ENCODE results near the gene AP3B2.

The AP3B2 gene

GRCh38 chr15:82643992-82644391 lies 65.7 kb downstream of the AP3B2 start:
- H3K4me3 ChIP-seq (ENCODE audit: low read length) = no peak overlapping the region
- no peaks in the 10 kb centered on the region for H3K36me3 ChIP-seq (ENCODE audit: control insufficient read depth, insufficient read depth, low read length)
- no peaks in the 10 kb centered on the region for H3K4me1 ChIP-seq (ENCODE audit: control insufficient read depth, insufficient read depth, low read length)
- H3K27me3 ChIP-seq (ENCODE audit: control insufficient read depth, insufficient read depth, low read length) = no peaks in the 10 kb centered on the region
- H3K27ac ChIP-seq (ENCODE audit: low read depth, low read length) = no peak overlapping the region
- no peak overlapping the region for H3K9ac ChIP-seq (ENCODE audit: low read length)

GRCh38 chr15:82642656-82643055 lies 67.0 kb downstream of the AP3B2 start:
- Histone ChIP-seq H3K27me3 (ENCODE audit: control insufficient read depth, insufficient read depth, low read length) (no peaks in the 10 kb centered on the region), H3K9ac (ENCODE audit: low read length) (no peak overlapping the region), H3K27ac (ENCODE audit: low read depth, low read length) (no peak overlapping the region), H3K4me3 (ENCODE audit: low read length) (no peak overlapping the region), H3K36me3 (ENCODE audit: control insufficient read depth, insufficient read depth, low read length) (no peaks in the 10 kb centered on the region), H3K4me1 (ENCODE audit: control insufficient read depth, insufficient read depth, low read length) (no peaks in the 10 kb centered on the region)

DNA sequence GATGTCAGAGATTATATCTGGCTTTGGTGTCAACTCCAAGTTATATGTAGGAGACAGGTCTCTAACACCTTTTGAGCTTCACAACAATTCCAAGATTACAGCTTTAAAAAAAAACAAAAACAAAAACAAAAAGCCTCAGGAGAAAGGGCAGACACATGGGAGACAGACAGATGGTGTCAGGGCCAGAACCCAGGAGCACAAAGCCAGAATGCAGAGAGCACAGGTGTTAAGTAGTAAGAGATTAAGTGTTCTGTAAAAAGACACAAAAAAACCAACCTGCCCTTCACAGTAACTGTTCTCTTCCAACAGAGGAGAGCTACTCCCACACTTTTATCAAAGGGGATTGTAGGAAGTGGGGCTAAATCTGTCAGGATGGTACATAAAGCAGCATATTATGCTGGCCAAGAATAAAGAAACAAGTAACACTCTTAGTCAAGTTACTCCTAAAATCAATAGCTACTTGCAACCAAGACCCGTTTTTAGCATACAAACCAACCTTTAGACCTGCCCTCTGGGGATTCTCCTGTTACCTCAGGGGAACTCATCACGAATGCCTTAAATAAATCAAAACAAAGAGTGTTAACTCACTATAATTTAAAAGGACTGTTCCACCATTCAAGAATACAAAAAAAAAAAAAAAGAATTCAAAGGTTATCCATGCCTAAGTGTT lies 68.4 kb downstream of the AP3B2 start:
- H3K4me3 ChIP-seq (ENCODE audit: low read length) = no peak overlapping the region
- H3K27me3 ChIP-seq (ENCODE audit: control insufficient read depth, insufficient read depth, low read length) = no peaks in the 10 kb centered on the region
- no peaks in the 10 kb centered on the region for H3K4me1 ChIP-seq (ENCODE audit: control insufficient read depth, insufficient read depth, low read length)
- no peaks in the 10 kb centered on the region for H3K36me3 ChIP-seq (ENCODE audit: control insufficient read depth, insufficient read depth, low read length)
- H3K27ac ChIP-seq (ENCODE audit: low read depth, low read length) = no peak overlapping the region
- no peak overlapping the region for H3K9ac ChIP-seq (ENCODE audit: low read length)

DNA sequence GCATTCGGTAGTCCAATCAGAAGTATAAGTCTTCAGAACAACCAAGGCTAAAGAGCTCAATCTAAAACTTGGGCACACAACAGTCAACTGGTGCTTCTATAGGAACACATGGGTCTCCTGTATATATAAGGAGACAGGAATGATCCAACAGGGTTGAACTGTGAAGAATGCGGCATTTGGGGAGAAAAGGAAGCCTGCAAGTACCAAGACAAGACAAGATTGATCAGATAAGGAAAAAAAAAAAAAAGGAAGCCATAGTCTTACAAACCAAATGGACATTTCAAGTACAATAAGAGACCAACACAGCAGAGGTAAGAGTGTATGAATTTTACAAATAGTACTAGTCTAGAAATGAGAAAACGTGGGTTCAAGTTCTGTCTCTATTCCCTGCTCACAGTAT lies 69.0 kb downstream of the AP3B2 start:
- H3K27ac ChIP-seq (ENCODE audit: low read depth, low read length) = no peak overlapping the region
- no peaks in the 10 kb centered on the region for H3K36me3 ChIP-seq (ENCODE audit: control insufficient read depth, insufficient read depth, low read length)
- H3K27me3 ChIP-seq (ENCODE audit: control insufficient read depth, insufficient read depth, low read length) = no peaks in the 10 kb centered on the region
- no peaks in the 10 kb centered on the region for H3K4me1 ChIP-seq (ENCODE audit: control insufficient read depth, insufficient read depth, low read length)
- no peak overlapping the region for H3K9ac ChIP-seq (ENCODE audit: low read length)
- no peak overlapping the region for H3K4me3 ChIP-seq (ENCODE audit: low read length)

GRCh38 chr15:82635798-82636197 lies 73.9 kb downstream of the AP3B2 start:
- Histone ChIP-seq H3K36me3 (ENCODE audit: control insufficient read depth, insufficient read depth, low read length) (no peaks in the 10 kb centered on the region), H3K27me3 (ENCODE audit: control insufficient read depth, insufficient read depth, low read length) (no peaks in the 10 kb centered on the region), H3K27ac (ENCODE audit: low read depth, low read length) (no peak overlapping the region), H3K4me1 (ENCODE audit: control insufficient read depth, insufficient read depth, low read length) (no peaks in the 10 kb centered on the region), H3K4me3 (ENCODE audit: low read length) (no peak overlapping the region), H3K9ac (ENCODE audit: low read length) (no peak overlapping the region)

GRCh38 chr15:82630033-82630432 lies 79.6 kb downstream of the AP3B2 start:
- Histone ChIP-seq H3K4me1 (ENCODE audit: control insufficient read depth, insufficient read depth, low read length) (no peaks in the 10 kb centered on the region), H3K36me3 (ENCODE audit: control insufficient read depth, insufficient read depth, low read length) (no peaks in the 10 kb centered on the region), H3K27me3 (ENCODE audit: control insufficient read depth, insufficient read depth, low read length) (no peaks in the 10 kb centered on the region)

DNA sequence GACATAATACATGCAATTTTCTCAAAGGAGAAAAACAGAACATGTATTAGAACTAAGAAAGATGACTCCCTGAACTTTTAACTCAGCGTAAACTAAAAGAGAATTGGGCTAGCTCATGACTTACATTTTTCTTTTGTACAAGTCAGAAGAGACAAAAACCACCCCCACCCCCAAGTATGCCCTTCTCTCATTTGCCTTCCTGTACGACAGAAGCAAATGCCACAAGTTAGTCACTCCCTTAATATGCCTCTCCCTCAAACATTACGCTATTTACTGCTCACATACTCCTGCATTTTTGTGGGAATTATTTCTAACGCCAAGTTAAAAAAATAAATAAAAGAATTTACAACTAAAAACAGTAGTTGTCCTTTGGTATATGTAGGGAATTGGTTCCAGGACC lies 84.5 kb downstream of the AP3B2 start:
- Histone ChIP-seq H3K27me3 (ENCODE audit: control insufficient read depth, insufficient read depth, low read length) (no peaks in the 10 kb centered on the region), H3K4me3 (ENCODE audit: low read length) (no peak overlapping the region), H3K36me3 (ENCODE audit: control insufficient read depth, insufficient read depth, low read length) (no peaks in the 10 kb centered on the region), H3K9ac (ENCODE audit: low read length) (no peak overlapping the region), H3K4me1 (ENCODE audit: control insufficient read depth, insufficient read depth, low read length) (no peaks in the 10 kb centered on the region), H3K27ac (ENCODE audit: low read depth, low read length) (no peak overlapping the region)

More at GRCh38 chr15:82630033-82630432, 79.6 kb downstream of the AP3B2 start:
- Histone ChIP-seq H3K9ac (ENCODE audit: low read length) (no peak overlapping the region), H3K27ac (ENCODE audit: low read depth, low read length) (no peak overlapping the region), H3K4me3 (ENCODE audit: low read length) (no peak overlapping the region)

- Histone ChIP-seq H3K9ac (ENCODE audit: low read length) (no peak overlapping the region), H3K36me3 (ENCODE audit: control insufficient read depth, insufficient read depth, low read length) (no peaks in the 10 kb centered on the region), H3K27ac (ENCODE audit: low read depth, low read length) (no peak overlapping the region), H3K4me3 (ENCODE audit: low read length) (no peak overlapping the region), H3K27me3 (ENCODE audit: control insufficient read depth, insufficient read depth, low read length) (no peaks in the 10 kb centered on the region), H3K4me1 (ENCODE audit: control insufficient read depth, insufficient read depth, low read length) (no peaks in the 10 kb centered on the region)
Observed at GRCh38 chr15:82624438-82624837, 85.2 kb downstream of the AP3B2 start.

GRCh38 chr15:82624008-82624407 lies 85.7 kb downstream of the AP3B2 start:
- no peaks in the 10 kb centered on the region for H3K4me1 ChIP-seq (ENCODE audit: control insufficient read depth, insufficient read depth, low read length)
- no peak overlapping the region for H3K4me3 ChIP-seq (ENCODE audit: low read length)
- no peaks in the 10 kb centered on the region for H3K27me3 ChIP-seq (ENCODE audit: control insufficient read depth, insufficient read depth, low read length)
- H3K9ac ChIP-seq (ENCODE audit: low read length) = no peak overlapping the region
- H3K27ac ChIP-seq (ENCODE audit: low read depth, low read length) = no peak overlapping the region
- no peaks in the 10 kb centered on the region for H3K36me3 ChIP-seq (ENCODE audit: control insufficient read depth, insufficient read depth, low read length)

DNA sequence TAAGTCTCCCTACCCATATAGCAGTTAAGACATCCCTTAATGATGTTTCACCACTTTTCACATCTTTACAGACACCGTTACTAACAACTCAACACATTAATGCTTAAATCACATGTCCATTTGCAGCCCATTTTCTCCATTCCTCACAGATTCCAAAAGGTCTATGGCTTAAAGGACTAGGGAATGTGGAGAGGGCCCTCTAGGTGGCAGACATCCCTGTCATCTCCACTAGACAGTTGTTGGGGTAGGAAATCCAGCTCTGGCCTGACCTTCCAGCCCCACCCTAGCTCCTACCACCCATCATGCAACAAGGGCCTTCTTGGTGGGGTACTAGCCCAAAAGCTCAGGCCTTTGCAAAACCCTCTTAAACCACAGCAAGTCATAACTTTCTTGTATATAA lies 87.7 kb downstream of the AP3B2 start:
- H3K9ac ChIP-seq (ENCODE audit: low read length) = no peak overlapping the region
- H3K27ac ChIP-seq (ENCODE audit: low read depth, low read length) = no peak overlapping the region
- H3K36me3 ChIP-seq (ENCODE audit: control insufficient read depth, insufficient read depth, low read length) = no peaks in the 10 kb centered on the region
- no peak overlapping the region for H3K4me3 ChIP-seq (ENCODE audit: low read length)
- no peaks in the 10 kb centered on the region for H3K27me3 ChIP-seq (ENCODE audit: control insufficient read depth, insufficient read depth, low read length)
- no peaks in the 10 kb centered on the region for H3K4me1 ChIP-seq (ENCODE audit: control insufficient read depth, insufficient read depth, low read length)

GRCh38 chr15:82613747-82614146 lies 95.9 kb downstream of the AP3B2 start:
- no peaks in the 10 kb centered on the region for H3K27me3 ChIP-seq (ENCODE audit: control insufficient read depth, insufficient read depth, low read length)
- H3K27ac ChIP-seq (ENCODE audit: low read depth, low read length) = no peak overlapping the region
- no peak overlapping the region for H3K9ac ChIP-seq (ENCODE audit: low read length)
- no peaks in the 10 kb centered on the region for H3K4me1 ChIP-seq (ENCODE audit: control insufficient read depth, insufficient read depth, low read length)
- H3K36me3 ChIP-seq (ENCODE audit: control insufficient read depth, insufficient read depth, low read length) = no peaks in the 10 kb centered on the region
- no peak overlapping the region for H3K4me3 ChIP-seq (ENCODE audit: low read length)

DNA sequence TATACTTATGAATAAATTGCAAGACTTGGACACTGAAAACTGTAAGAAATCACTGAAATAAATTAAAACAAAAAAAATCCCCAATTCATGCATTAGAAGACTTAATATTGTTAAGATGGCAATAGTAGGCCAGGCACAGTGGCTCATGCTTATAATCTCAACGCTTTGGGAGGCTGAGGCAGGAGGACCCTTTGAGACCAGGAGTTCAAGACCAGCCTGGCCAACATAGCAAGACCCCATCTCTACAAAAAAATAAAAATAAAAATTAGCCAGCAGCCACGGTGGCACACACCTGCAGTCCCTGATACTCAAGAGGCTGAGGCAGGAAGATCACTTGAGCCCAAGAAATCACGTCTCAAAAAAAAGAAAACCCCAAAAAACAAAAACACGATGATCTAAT lies 98.3 kb downstream of the AP3B2 start:
- Histone ChIP-seq H3K27me3 (ENCODE audit: control insufficient read depth, insufficient read depth, low read length) (no peaks in the 10 kb centered on the region), H3K36me3 (ENCODE audit: control insufficient read depth, insufficient read depth, low read length) (no peaks in the 10 kb centered on the region), H3K4me3 (ENCODE audit: low read length) (no peak overlapping the region), H3K27ac (ENCODE audit: low read depth, low read length) (no peak overlapping the region), H3K4me1 (ENCODE audit: control insufficient read depth, insufficient read depth, low read length) (no peaks in the 10 kb centered on the region), H3K9ac (ENCODE audit: low read length) (no peak overlapping the region)

Data from rectal smooth muscle tissue (tissue), 1 donor.